ENCODE data around the gene SPINDOC. TPM values are rescaled to one million over a fixed set of nuclear protein-coding genes. Genes with fewer than 3 reads are reported as not detected.

Gene SPINDOC
- total and polyA plus RNA-seq, 2 experiments from 2014 or later = 0.86 to 15.3 TPM

GRCh38 chr11:63853476-63853875 lies 40.2 kb downstream of the SPINDOC start:
- H2AFZ ChIP-seq = no peak overlapping the region
- H3K9me2 ChIP-seq (ENCODE audit: insufficient read depth) = no peaks in the 10 kb centered on the region
- no peak overlapping the region for H3K27ac ChIP-seq
- no peak overlapping the region for H3K9ac ChIP-seq
- H3K4me2 ChIP-seq (ENCODE audit: unreplicated experiment) = no peak overlapping the region
- H3F3A ChIP-seq (ENCODE audit: insufficient read depth) = peaks cover 1% of the 10 kb centered on the region; the same call in 1 of the 2 replicates
- in situ Hi-C loops (cut with MboI) = no loop called here
- peaks cover 7% of the 10 kb centered on the region; the same call in 1 of the 2 replicates for H4K20me1 ChIP-seq (ENCODE audit: insufficient read depth)
- no peak overlapping the region for H3K4me3 ChIP-seq
- TF ChIP-seq EZH2 (IDR thresholded peaks at IDR 0.05; ENCODE audit: insufficient read depth, poor library complexity, severe bottlenecking) (no peak), EZH2phosphoT487 (IDR thresholded peaks at IDR 0.05; ENCODE audit: insufficient read depth, low read depth) (no peak)
- peaks cover 9% of the 10 kb centered on the region for H3K4me1 ChIP-seq (ENCODE audit: insufficient read depth)
- no peak for DNase-seq
- peaks cover 100% of the 10 kb centered on the region for H3K79me2 ChIP-seq (ENCODE audit: insufficient read depth)
- H3K27me3 ChIP-seq (replicated peaks; ENCODE audit: insufficient read depth) = no peaks in the 10 kb centered on the region
- H3K9me3 ChIP-seq (ENCODE audit: low read depth) = no peaks in the 10 kb centered on the region
- H3K36me3 ChIP-seq (ENCODE audit: low read depth) = no peaks in the 10 kb centered on the region
- 100% methylated on average over 3 of the region's 3 CpGs for WGBS, 2 experiments (ENCODE audit: low coverage in 1 of 2, low lambda C conversion rate in 2 of 2, missing lambda C conversion rate in 2 of 2)

DNA sequence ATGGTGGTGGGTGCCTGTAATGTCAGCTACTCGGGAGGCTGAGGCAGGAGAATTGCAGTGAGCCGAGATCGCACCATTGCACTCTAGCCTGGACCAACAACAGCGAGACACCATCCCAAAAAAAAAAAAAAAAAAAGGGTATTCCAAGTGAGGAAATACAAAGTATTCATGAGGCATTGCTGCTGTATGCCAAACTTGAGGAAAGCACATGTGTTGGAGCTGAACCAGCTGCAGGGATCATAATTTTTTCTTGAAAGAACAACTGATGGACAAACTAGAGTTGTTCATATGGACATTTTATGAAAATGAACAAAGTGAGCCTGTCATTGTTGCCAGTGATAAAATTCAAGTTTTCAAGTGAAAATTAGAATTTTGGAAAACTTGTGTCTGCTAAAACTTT lies 41.4 kb downstream of the SPINDOC start:
- in situ Hi-C loops (cut with MboI) = no loop called here
- H3K4me2 ChIP-seq (ENCODE audit: unreplicated experiment) = no peak overlapping the region
- TF ChIP-seq EZH2phosphoT487 (IDR thresholded peaks at IDR 0.05; ENCODE audit: insufficient read depth, low read depth) (no peak), EZH2 (IDR thresholded peaks at IDR 0.05; ENCODE audit: insufficient read depth, poor library complexity, severe bottlenecking) (no peak)
- H3F3A ChIP-seq (ENCODE audit: insufficient read depth) = peaks cover 6% of the 10 kb centered on the region; the same call in 1 of the 2 replicates
- peaks cover 13% of the 10 kb centered on the region for H3K4me1 ChIP-seq (ENCODE audit: insufficient read depth)
- DNase-seq = no peak
- 33 to 38% methylated on average over 4 of the region's 4 CpGs for WGBS, 2 experiments (ENCODE audit: low coverage in 1 of 2, low lambda C conversion rate in 2 of 2, missing lambda C conversion rate in 2 of 2)
- no peaks in the 10 kb centered on the region for H3K36me3 ChIP-seq (ENCODE audit: low read depth)
- no peak overlapping the region for H3K9ac ChIP-seq
- peaks cover 100% of the 10 kb centered on the region for H3K79me2 ChIP-seq (ENCODE audit: insufficient read depth)
- no peaks in the 10 kb centered on the region for H3K9me3 ChIP-seq (ENCODE audit: low read depth)
- H3K27me3 ChIP-seq (replicated peaks; ENCODE audit: insufficient read depth) = no peaks in the 10 kb centered on the region
- H2AFZ ChIP-seq = no peak overlapping the region
- peaks cover 7% of the 10 kb centered on the region; the same call in 1 of the 2 replicates for H4K20me1 ChIP-seq (ENCODE audit: insufficient read depth)
- no peak overlapping the region for H3K4me3 ChIP-seq
- no peak overlapping the region for H3K27ac ChIP-seq
- no peaks in the 10 kb centered on the region for H3K9me2 ChIP-seq (ENCODE audit: insufficient read depth)

DNA sequence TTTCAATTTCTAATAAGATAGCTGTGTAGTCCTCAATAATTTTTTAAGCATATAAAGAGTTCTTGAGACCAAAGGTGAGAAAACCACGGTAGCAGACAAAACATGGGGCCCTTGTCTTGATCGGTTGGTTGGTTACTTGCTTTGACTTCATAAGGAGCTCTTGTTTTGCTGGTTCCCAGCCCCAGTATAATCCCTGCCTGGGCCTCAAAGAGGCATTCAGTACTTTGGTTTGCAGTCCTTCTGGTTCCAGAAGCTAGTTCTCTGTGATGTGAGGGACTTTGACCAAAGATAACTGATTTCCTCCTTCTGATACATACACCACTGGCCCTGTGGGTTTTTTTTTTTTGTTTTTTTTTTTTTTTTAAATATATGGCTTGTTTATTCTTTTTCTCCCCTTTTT lies 42.7 kb downstream of the SPINDOC start:
- Histone ChIP-seq H3K9me3 (ENCODE audit: low read depth) (no peaks in the 10 kb centered on the region), H3K4me3 (no peak overlapping the region), H3K27me3 (replicated peaks; ENCODE audit: insufficient read depth) (no peaks in the 10 kb centered on the region), H3F3A (ENCODE audit: insufficient read depth) (peaks cover 6% of the 10 kb centered on the region; the same call in 1 of the 2 replicates), H3K36me3 (ENCODE audit: low read depth) (no peaks in the 10 kb centered on the region), H2AFZ (no peak overlapping the region), H3K9ac (no peak overlapping the region), H3K9me2 (ENCODE audit: insufficient read depth) (no peaks in the 10 kb centered on the region), H3K4me1 (ENCODE audit: insufficient read depth) (peaks cover 13% of the 10 kb centered on the region), H3K79me2 (ENCODE audit: insufficient read depth) (peaks cover 100% of the 10 kb centered on the region), H3K27ac (no peak overlapping the region), H3K4me2 (ENCODE audit: unreplicated experiment) (no peak overlapping the region), H4K20me1 (ENCODE audit: insufficient read depth) (peaks cover 7% of the 10 kb centered on the region; the same call in 1 of the 2 replicates)
- DNase-seq = no peak
- in situ Hi-C loops (cut with MboI) = no loop called here
- TF ChIP-seq EZH2phosphoT487 (IDR thresholded peaks at IDR 0.05; ENCODE audit: insufficient read depth, low read depth) (no peak), EZH2 (IDR thresholded peaks at IDR 0.05; ENCODE audit: insufficient read depth, poor library complexity, severe bottlenecking) (no peak)
- WGBS, 2 experiments (ENCODE audit: low coverage in 1 of 2, low lambda C conversion rate in 2 of 2, missing lambda C conversion rate in 2 of 2) = 76 to 88% methylated on average over 2 of the region's 2 CpGs

DNA sequence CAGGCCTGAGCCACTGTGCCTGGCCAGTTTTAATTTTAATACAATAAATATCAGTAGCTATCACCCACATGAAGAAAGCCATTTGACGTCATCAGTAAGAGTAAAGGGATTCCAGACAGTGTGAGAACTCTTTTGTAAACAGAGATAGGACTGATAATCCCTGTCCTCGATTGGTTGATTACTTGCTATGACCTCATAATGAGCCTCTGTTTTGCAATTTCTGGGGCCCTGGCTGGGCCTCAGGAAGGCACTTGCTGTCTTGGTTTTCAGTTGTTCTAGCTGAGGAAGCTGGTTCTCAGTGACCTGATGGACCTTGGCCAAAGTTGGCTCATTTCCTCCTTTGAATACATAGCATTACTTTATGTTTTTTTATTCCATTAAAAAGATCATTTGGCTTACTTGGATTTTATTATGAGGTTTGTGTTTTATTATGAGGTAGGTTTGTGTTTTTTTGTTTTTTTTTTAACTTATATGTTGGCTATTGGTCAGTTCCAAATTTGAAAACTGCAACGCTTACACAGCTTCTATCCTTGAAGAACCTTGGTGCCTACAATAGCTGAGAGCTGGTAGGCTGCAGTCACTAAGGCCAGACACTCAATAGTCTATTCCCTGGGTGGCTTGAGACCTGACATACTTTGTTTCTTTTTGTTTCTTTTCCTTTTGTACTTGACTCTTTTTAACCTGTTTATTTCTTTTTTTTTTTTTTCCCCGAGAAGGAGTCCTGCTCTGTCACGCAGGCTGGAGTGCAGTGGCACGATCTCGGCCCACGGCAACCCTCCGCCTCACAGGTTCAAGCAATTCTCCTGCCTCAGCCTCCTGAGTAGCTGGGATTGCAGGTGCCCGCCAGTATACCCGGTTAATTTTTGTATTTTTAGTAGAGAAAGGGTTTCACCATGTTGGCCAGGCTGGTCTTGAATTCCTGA lies 45.6 kb downstream of the SPINDOC start:
- H3K27ac ChIP-seq = no peak overlapping the region
- H3K4me2 ChIP-seq (ENCODE audit: unreplicated experiment) = peak overlapping the region; percentile 7
- no peaks in the 10 kb centered on the region for H3K36me3 ChIP-seq (ENCODE audit: low read depth)
- H2AFZ ChIP-seq = no peak overlapping the region
- WGBS, 2 experiments (ENCODE audit: low coverage in 1 of 2, low lambda C conversion rate in 2 of 2, missing lambda C conversion rate in 2 of 2) = 91 to 92% methylated on average over 10 to 11 of the region's 11 CpGs
- H3K9ac ChIP-seq = no peak overlapping the region
- H3K4me1 ChIP-seq (ENCODE audit: insufficient read depth) = peaks cover 5% of the 10 kb centered on the region
- H3K27me3 ChIP-seq (replicated peaks; ENCODE audit: insufficient read depth) = no peaks in the 10 kb centered on the region
- in situ Hi-C loops (cut with MboI) = no loop called here
- H3F3A ChIP-seq (ENCODE audit: insufficient read depth) = peaks cover 6% of the 10 kb centered on the region; the same call in 1 of the 2 replicates
- no peak overlapping the region for H3K4me3 ChIP-seq
- peak; percentile 50 for DNase-seq
- 0 out of 2 replicates have a peak, but pooled peaks cover 7% of the 10 kb centered on the region for H4K20me1 ChIP-seq (ENCODE audit: insufficient read depth)
- peaks cover 94% of the 10 kb centered on the region for H3K79me2 ChIP-seq (ENCODE audit: insufficient read depth)
- H3K9me2 ChIP-seq (ENCODE audit: insufficient read depth) = no peaks in the 10 kb centered on the region
- H3K9me3 ChIP-seq (ENCODE audit: low read depth) = no peaks in the 10 kb centered on the region
- TF ChIP-seq EZH2 (IDR thresholded peaks at IDR 0.05; ENCODE audit: insufficient read depth, poor library complexity, severe bottlenecking) = no peak
- no peak for TF ChIP-seq EZH2phosphoT487 (IDR thresholded peaks at IDR 0.05; ENCODE audit: insufficient read depth, low read depth)
